Smooth muscle cell (in vitro differentiated cells): Measurements from ENCODE around the gene NUMB. TPM values are rescaled to one million over a fixed set of nuclear protein-coding genes. Genes with fewer than 3 reads are reported as not detected.

ENCODE experiments used
- DNase-seq: peaks from one replicate; lab custom pipeline; 2025; ENCODE audit not compliant: unreplicated experiment; lab: John Stamatoyannopoulos, UW
- H2AFZ ChIP-seq: fragments of 200-600 bp; sonication (generic); 2 replicates; pipeline ENCODE4 v1.6.0; 2016; ENCODE audit warnings: antibody characterized with exemption, low read depth, mild to moderate bottlenecking
- H3F3A ChIP-seq: fragments of 200-600 bp; sonication (generic); 2 replicates; pipeline ENCODE4 v1.6.0; 2017; ENCODE audit warnings: antibody characterized with exemption, low read depth
- H3K27ac ChIP-seq: fragments of 200-600 bp; sonication (generic); 2 replicates; pipeline ENCODE4 v1.5.1; 2016; ENCODE audit warnings: low read depth, mild to moderate bottlenecking
- H3K27me3 ChIP-seq: fragments of 200-600 bp; sonication (generic); 2 replicates; pipeline ENCODE4 v1.6.1; 2016; ENCODE audit warnings: low read depth, mild to moderate bottlenecking
- H3K36me3 ChIP-seq: fragments of 200-600 bp; sonication (generic); 2 replicates; pipeline ENCODE4 v1.5.1; 2016; ENCODE audit warnings: low read depth
- H3K4me1 ChIP-seq: fragments of 200-600 bp; sonication (generic); 2 replicates; pipeline ENCODE4 v1.5.1; 2016; ENCODE audit warnings: low read depth
- H3K4me2 ChIP-seq: fragments of 200-600 bp; sonication (generic); 2 replicates; pipeline ENCODE4 v1.6.0; 2016; ENCODE audit warnings: mild to moderate bottlenecking
- H3K4me3 ChIP-seq: fragments of 200-600 bp; sonication (generic); 2 replicates; pipeline ENCODE4 v1.5.1; 2016; ENCODE audit warnings: mild to moderate bottlenecking
- H3K79me2 ChIP-seq: fragments of 200-600 bp; sonication (generic); 2 replicates; pipeline ENCODE4 v1.6.0; 2016; ENCODE audit warnings: low read depth, mild to moderate bottlenecking
- H3K9ac ChIP-seq: fragments of 200-600 bp; sonication (generic); 2 replicates; pipeline ENCODE4 v1.6.0; 2016; ENCODE audit warnings: low read depth
- H3K9me3 ChIP-seq: fragments of 200-600 bp; sonication (generic); replicated peaks from 2 replicates; pipeline ENCODE4 v1.5.1; 2016; ENCODE audit warnings: low read depth
- H4K20me1 ChIP-seq: fragments of 200-600 bp; sonication (generic); 2 replicates; pipeline ENCODE4 v1.6.0; 2016; ENCODE audit warnings: low read depth
- CTCF ChIP-seq: fragments of 200-600 bp; sonication (generic); IDR thresholded peaks from 2 replicates; pipeline ENCODE4 v1.5.1; 2017; ENCODE audit warnings: borderline replicate concordance, mild to moderate bottlenecking, antibody characterized with exemption; ENCODE audit not compliant: insufficient read depth, poor library complexity, severe bottlenecking
- WGBS: methylation state at CpG from one replicate; pipeline ENCODE4 v1.1.7; 2016; ENCODE audit warnings: low lambda C conversion rate; 5-methylcytosine and 5-hydroxymethylcytosine counted together
- polyA plus RNA-seq: library from polyadenylated mRNA; unstranded; fragments of >200 nt; fragmentation: Nextera tagmentation; extraction: Ambion mirVana; gene quantifications from 2 replicates; pipeline ENCODE4 v1.2.1, GENCODE V29; 2016
- total RNA-seq: library from RNA; depleted of rRNA; stranded (reverse); fragments of >200 nt; gene quantifications from 2 replicates; pipeline ENCODE4 v1.2.3, GENCODE V29; 2014

NUMB gene
- total and polyA plus RNA-seq, 2 experiments from 2014 or later: 34.5 to 57.4 TPM

GRCh38 chr14:73233564-73233963, 224.8 kb downstream of the NUMB start:
- H3K27ac ChIP-seq: no peak overlapping the region
- H3K4me3 ChIP-seq: no peak overlapping the region
- 91% methylated on average over 10 of the region's 10 CpGs for WGBS
- H3K9me3 ChIP-seq: no peaks in the 10 kb centered on the region
- no peak for TF ChIP-seq CTCF
- no peaks in the 10 kb centered on the region for H4K20me1 ChIP-seq
- H3K79me2 ChIP-seq: no peaks in the 10 kb centered on the region
- no peak overlapping the region for H2AFZ ChIP-seq
- H3F3A ChIP-seq: no peaks in the 10 kb centered on the region
- DNase-seq: no peak
- no peaks in the 10 kb centered on the region for H3K36me3 ChIP-seq
- no peak overlapping the region for H3K9ac ChIP-seq
- H3K4me1 ChIP-seq: peaks cover 31% of the 10 kb centered on the region
- no peak overlapping the region for H3K4me2 ChIP-seq
- H3K27me3 ChIP-seq: peaks cover 58% of the 10 kb centered on the region

- no peak overlapping the region for H3K27ac ChIP-seq
- no peaks in the 10 kb centered on the region for H4K20me1 ChIP-seq
- no peaks in the 10 kb centered on the region for H3K36me3 ChIP-seq
- peaks cover 27% of the 10 kb centered on the region for H3K4me1 ChIP-seq
- TF ChIP-seq CTCF: no peak
- no peaks in the 10 kb centered on the region for H3K79me2 ChIP-seq
- H3K4me3 ChIP-seq: no peak overlapping the region
- 80% methylated on average over 8 of the region's 8 CpGs for WGBS
- no peaks in the 10 kb centered on the region for H3K9me3 ChIP-seq
- no peak overlapping the region for H2AFZ ChIP-seq
- no peak overlapping the region for H3K9ac ChIP-seq
- DNase-seq: no peak
- H3K4me2 ChIP-seq: no peak overlapping the region
- peaks cover 54% of the 10 kb centered on the region for H3K27me3 ChIP-seq
- H3F3A ChIP-seq: no peaks in the 10 kb centered on the region
Measured at GRCh38 chr14:73232984-73233383, 225.4 kb downstream of the NUMB start.

- Histone ChIP-seq H2AFZ (no peak overlapping the region), H3K27ac (no peak overlapping the region)
Measured at GRCh38 chr14:73231981-73232851, 226.1 kb downstream of the NUMB start.

More at GRCh38 chr14:73231981-73232851, 226.1 kb downstream of the NUMB start:
- no peaks in the 10 kb centered on the region for H3K36me3 ChIP-seq
- 58% methylated on average over 19 of the region's 19 CpGs for WGBS
- peaks cover 20% of the 10 kb centered on the region for H3K4me1 ChIP-seq
- DNase-seq: no peak
- H4K20me1 ChIP-seq: no peaks in the 10 kb centered on the region
- H3K79me2 ChIP-seq: no peaks in the 10 kb centered on the region
- H3K9me3 ChIP-seq: no peaks in the 10 kb centered on the region
- H3K27me3 ChIP-seq: peaks cover 46% of the 10 kb centered on the region
- H3K4me3 ChIP-seq: no peak overlapping the region
- H3K9ac ChIP-seq: no peak overlapping the region
- H3F3A ChIP-seq: no peaks in the 10 kb centered on the region
- H3K4me2 ChIP-seq: no peak overlapping the region
- TF ChIP-seq CTCF: peak; percentile 13
